Subcutaneous abdominal adipose tissue (tissue), 5 donors: ENCODE data around the gene WFDC13.

Experiments
- H3K27ac ChIP-seq: one replicate; pipeline ENCODE4 v1.7.0; 2013; ENCODE audit warnings: low read depth, mild to moderate bottlenecking, inconsistent platforms, low read length, moderate library complexity
- H3K27me3 ChIP-seq, 5 donors: one replicate each; pipeline ENCODE4 v1.7.0; 2013; ENCODE audit warnings: low read length in 5 of 5, inconsistent platforms in 1 of 5; ENCODE audit not compliant: control insufficient read depth in 5 of 5, insufficient read depth in 4 of 5
- H3K36me3 ChIP-seq, 5 donors: one replicate each; pipeline ENCODE4 v1.7.0; 2013; ENCODE audit warnings: low read length in 5 of 5; ENCODE audit not compliant: control insufficient read depth in 5 of 5, insufficient read depth in 5 of 5
- H3K4me1 ChIP-seq, 5 donors: one replicate each; pipeline ENCODE4 v1.7.0; 2013; ENCODE audit warnings: low read length in 5 of 5, mild to moderate bottlenecking in 3 of 5, moderate library complexity in 1 of 5; ENCODE audit not compliant: control insufficient read depth in 5 of 5, insufficient read depth in 5 of 5
- H3K4me3 ChIP-seq, 5 donors: one replicate each; pipeline ENCODE4 v1.7.0; 2013; ENCODE audit warnings: low read length in 5 of 5, low read depth in 1 of 5
- H3K9ac ChIP-seq, 5 donors: one replicate each; pipeline ENCODE4 v1.7.0; 2013; ENCODE audit warnings: low read length in 5 of 5, mild to moderate bottlenecking in 4 of 5, moderate library complexity in 3 of 5
- H3K9me3 ChIP-seq, 5 donors: one replicate each; pipeline ENCODE4 v1.7.0; 2013; ENCODE audit warnings: low read length in 5 of 5; ENCODE audit not compliant: control insufficient read depth in 5 of 5
- donor health status: healthy.
- donor health status: healthy.
- donor health status: healthy.
- donor health status: healthy.
- donor health status: healthy.

WFDC13 gene

GRCh38 chr20:45752746-45753145 is 50.9 kb downstream of the WFDC13 start:
- Histone ChIP-seq H3K27ac (no peak overlapping the region), H3K27me3 (peaks cover 0 to 5% (median 0%) of the 10 kb centered on the region in 5 donors), H3K9me3 (peaks cover 0 to 11% (median 0%) of the 10 kb centered on the region in 5 donors), H3K4me3 (no peak overlapping the region), H3K4me1 (no peaks in the 10 kb centered on the region), H3K36me3 (no peaks in the 10 kb centered on the region), H3K9ac (no peak overlapping the region)

- Histone ChIP-seq H3K4me1 (no peaks in the 10 kb centered on the region), H3K9me3 (peaks cover 0 to 11% (median 0%) of the 10 kb centered on the region in 5 donors), H3K4me3 (no peak overlapping the region), H3K27ac (no peak overlapping the region), H3K36me3 (no peaks in the 10 kb centered on the region), H3K27me3 (no peaks in the 10 kb centered on the region), H3K9ac (no peak overlapping the region)
Observed at GRCh38 chr20:45758096-45758495, 56.3 kb downstream of the WFDC13 start.
